Activated CD4-positive, alpha-beta T cell treated with anti-CD3 and anti-CD28 coated beads, Interleukin-2, amount 10 ng/mL, durations not matched to agents 7 days and 5 days (primary cell): ENCODE data around the gene RSPH1. TPM values are rescaled to one million over a fixed set of nuclear protein-coding genes. Genes with fewer than 3 reads are reported as not detected.

Source experiments
- CTCF ChIA-PET: fragments of 350-600 bp; sonication (Branson Sonifier 250); formaldehyde crosslinking; loops from one replicate; lab custom pipeline; 2021; ENCODE audit warnings: antibody characterized with exemption; lab: Charles Lee
- POLR2A ChIA-PET: fragments of 350-600 bp; sonication (Branson Sonifier 250); formaldehyde crosslinking; loops from one replicate; lab custom pipeline; 2021; ENCODE audit warnings: antibody characterized with exemption; lab: Charles Lee
- DNase-seq: peaks from one replicate; pipeline ENCODE4 v3.0.0-alpha.2; 2020
- H3K27ac Mint-ChIP-seq: one replicate; pipeline ENCODE4 v1.8.0; 2021; ENCODE audit warnings: mild to moderate bottlenecking, moderate library complexity, mixed read lengths
- H3K27me3 Mint-ChIP-seq: one replicate; pipeline ENCODE4 v1.8.0; 2021; ENCODE audit warnings: mixed read lengths
- H3K36me3 Mint-ChIP-seq: one replicate; pipeline ENCODE4 v1.8.0; 2021; ENCODE audit warnings: low read depth, mixed read lengths
- H3K4me1 Mint-ChIP-seq: one replicate; pipeline ENCODE4 v1.8.0; 2021; ENCODE audit warnings: mixed read lengths
- H3K4me3 Mint-ChIP-seq: one replicate; pipeline ENCODE4 v1.8.0; 2021; ENCODE audit warnings: mild to moderate bottlenecking, moderate library complexity, mixed read lengths
- H3K9me3 Mint-ChIP-seq: one replicate; pipeline ENCODE4 v1.8.0; 2021; ENCODE audit warnings: mixed read lengths
- total RNA-seq, 2 experiments: library from RNA; stranded (reverse); gene quantifications; one replicate each; pipeline ENCODE4 v1.2.3, GENCODE V29; 2021

RSPH1 gene
- total RNA-seq, 2 experiments from 2014 or later = not detected

GRCh38 chr21:42527489-42528158, 31.6 kb upstream of the RSPH1 start:
- Mint-ChIP-seq H3K27ac (peak overlapping the region; percentile 96), H3K9me3 (no peaks in the 10 kb centered on the region), H3K4me3 (peak overlapping the region; percentile 65), H3K4me1 (peaks cover 69% of the 10 kb centered on the region), H3K36me3 (peaks cover 37% of the 10 kb centered on the region), H3K27me3 (no peaks in the 10 kb centered on the region)
- peak; percentile 82 for DNase-seq
- ChIA-PET CTCF (interaction anchor here (1.1 to 1.9 kb wide), 4 partner anchors 40 to 248 kb away, joined by 3 to 7 read pairs (median 4); no protein-coding TSS in a partner anchor), POLR2A (interaction anchor here (0.7 to 0.9 kb wide), 3 partner anchors 34 to 781 kb away, joined by 3 to 6 read pairs (median 3); no protein-coding TSS in a partner anchor)

GRCh38 chr21:42527127-42527488, 31.1 kb upstream of the RSPH1 start:
- H3K4me1 Mint-ChIP-seq = peaks cover 65% of the 10 kb centered on the region
- H3K27ac Mint-ChIP-seq = peak overlapping the region; percentile 96
- no peaks in the 10 kb centered on the region for H3K9me3 Mint-ChIP-seq
- ChIA-PET POLR2A (interaction anchor here (0.7 kb wide), 2 partner anchors 191 to 782 kb away, joined by 3 read pairs; no protein-coding TSS in a partner anchor), CTCF (interaction anchor here (1.1 to 1.9 kb wide), 5 partner anchors 14 to 248 kb away, joined by 3 to 7 read pairs (median 4); partner anchors contain the start of gene SLC37A1)
- H3K27me3 Mint-ChIP-seq = no peaks in the 10 kb centered on the region
- no peak overlapping the region for H3K4me3 Mint-ChIP-seq
- no peak for DNase-seq
- H3K36me3 Mint-ChIP-seq = peaks cover 39% of the 10 kb centered on the region

- peaks cover 68% of the 10 kb centered on the region for H3K4me1 Mint-ChIP-seq
- H3K9me3 Mint-ChIP-seq = no peaks in the 10 kb centered on the region
- H3K27me3 Mint-ChIP-seq = no peaks in the 10 kb centered on the region
- ChIA-PET POLR2A (no interaction called here), CTCF (interaction anchor here (1.1 to 1.9 kb wide), 3 partner anchors 13 to 247 kb away, joined by 3 to 7 read pairs (median 7); partner anchors contain the start of gene SLC37A1)
- no peak overlapping the region for H3K4me3 Mint-ChIP-seq
- H3K36me3 Mint-ChIP-seq = peaks cover 42% of the 10 kb centered on the region
- H3K27ac Mint-ChIP-seq = peak overlapping the region; percentile 7
- no peak for DNase-seq
These were observed 30.3 kb upstream of the RSPH1 start for GRCh38 chr21:42526379-42526727.

GRCh38 chr21:42525676-42526378, 29.8 kb upstream of the RSPH1 start:
- ChIA-PET CTCF (interaction anchor here (1.9 kb wide), 1 partner anchor 13 kb away, joined by 7 read pairs; the partner anchor contains the start of gene SLC37A1), POLR2A (no interaction called here)
- H3K27me3 Mint-ChIP-seq = no peaks in the 10 kb centered on the region
- peaks cover 43% of the 10 kb centered on the region for H3K36me3 Mint-ChIP-seq
- no peak overlapping the region for H3K4me3 Mint-ChIP-seq
- no peaks in the 10 kb centered on the region for H3K9me3 Mint-ChIP-seq
- peaks cover 66% of the 10 kb centered on the region for H3K4me1 Mint-ChIP-seq
- H3K27ac Mint-ChIP-seq = peak overlapping the region; percentile 7
- no peak for DNase-seq

GRCh38 chr21:42525029-42525581, 29.1 kb upstream of the RSPH1 start:
- H3K27ac Mint-ChIP-seq = no peak overlapping the region
- H3K36me3 Mint-ChIP-seq = peaks cover 49% of the 10 kb centered on the region
- CTCF ChIA-PET = interaction anchor here (1.9 kb wide), 1 partner anchor 12 kb away, joined by 7 read pairs; the partner anchor contains the start of gene SLC37A1
- H3K27me3 Mint-ChIP-seq = no peaks in the 10 kb centered on the region
- no peak for DNase-seq
- H3K9me3 Mint-ChIP-seq = no peaks in the 10 kb centered on the region
- no peak overlapping the region for H3K4me3 Mint-ChIP-seq
- peaks cover 60% of the 10 kb centered on the region for H3K4me1 Mint-ChIP-seq
- POLR2A ChIA-PET = no interaction called here

- Mint-ChIP-seq H3K4me3 (no peak overlapping the region), H3K4me1 (peaks cover 54% of the 10 kb centered on the region), H3K27me3 (no peaks in the 10 kb centered on the region), H3K9me3 (no peaks in the 10 kb centered on the region), H3K36me3 (peaks cover 49% of the 10 kb centered on the region), H3K27ac (no peak overlapping the region)
- ChIA-PET CTCF (no interaction called here), POLR2A (no interaction called here)
- peak; percentile 34 for DNase-seq
These were observed 28.5 kb upstream of the RSPH1 start for GRCh38 chr21:42524341-42525028.

- peaks cover 50% of the 10 kb centered on the region for H3K4me1 Mint-ChIP-seq
- CTCF ChIA-PET = no interaction called here
These were observed 27.9 kb upstream of the RSPH1 start for GRCh38 chr21:42523941-42524340.

GRCh38 chr21:42523211-42523610, 27.2 kb upstream of the RSPH1 start:
- CTCF ChIA-PET = interaction anchor here (0.6 kb wide), 1 partner anchor 14 kb away, joined by 3 read pairs; no protein-coding TSS in a partner anchor
- POLR2A ChIA-PET = no interaction called here
- Mint-ChIP-seq H3K9me3 (no peaks in the 10 kb centered on the region), H3K4me3 (no peak overlapping the region), H3K4me1 (peaks cover 44% of the 10 kb centered on the region), H3K27ac (no peak overlapping the region), H3K36me3 (peaks cover 55% of the 10 kb centered on the region), H3K27me3 (no peaks in the 10 kb centered on the region)
- DNase-seq = no peak

More at GRCh38 chr21:42523941-42524340, 27.9 kb upstream of the RSPH1 start:
- POLR2A ChIA-PET = no interaction called here
- H3K36me3 Mint-ChIP-seq = peaks cover 54% of the 10 kb centered on the region
- no peak overlapping the region for H3K27ac Mint-ChIP-seq
- H3K27me3 Mint-ChIP-seq = no peaks in the 10 kb centered on the region
- no peak for DNase-seq
- no peak overlapping the region for H3K4me3 Mint-ChIP-seq
- no peaks in the 10 kb centered on the region for H3K9me3 Mint-ChIP-seq

GRCh38 chr21:42522771-42523170, 26.7 kb upstream of the RSPH1 start:
- Mint-ChIP-seq H3K27me3 (no peaks in the 10 kb centered on the region), H3K9me3 (no peaks in the 10 kb centered on the region), H3K36me3 (peaks cover 54% of the 10 kb centered on the region), H3K27ac (no peak overlapping the region), H3K4me1 (peaks cover 40% of the 10 kb centered on the region), H3K4me3 (no peak overlapping the region)
- CTCF ChIA-PET = interaction anchor here (0.6 kb wide), 1 partner anchor 14 kb away, joined by 3 read pairs; no protein-coding TSS in a partner anchor
- POLR2A ChIA-PET = no interaction called here
- DNase-seq = no peak

GRCh38 chr21:42522271-42522670, 26.2 kb upstream of the RSPH1 start:
- no peak for DNase-seq
- Mint-ChIP-seq H3K36me3 (peaks cover 55% of the 10 kb centered on the region), H3K4me3 (no peak overlapping the region), H3K27me3 (no peaks in the 10 kb centered on the region), H3K9me3 (no peaks in the 10 kb centered on the region), H3K4me1 (peaks cover 35% of the 10 kb centered on the region), H3K27ac (no peak overlapping the region)
- ChIA-PET POLR2A (no interaction called here), CTCF (no interaction called here)

GRCh38 chr21:42521805-42522204, 25.8 kb upstream of the RSPH1 start:
- no peak for DNase-seq
- H3K27me3 Mint-ChIP-seq = no peaks in the 10 kb centered on the region
- peaks cover 32% of the 10 kb centered on the region for H3K4me1 Mint-ChIP-seq
- ChIA-PET CTCF (no interaction called here), POLR2A (no interaction called here)
- H3K9me3 Mint-ChIP-seq = no peaks in the 10 kb centered on the region
- H3K4me3 Mint-ChIP-seq = no peak overlapping the region
- H3K36me3 Mint-ChIP-seq = peaks cover 57% of the 10 kb centered on the region
- H3K27ac Mint-ChIP-seq = no peak overlapping the region

GRCh38 chr21:42521384-42521783, 25.4 kb upstream of the RSPH1 start:
- Mint-ChIP-seq H3K36me3 (peaks cover 57% of the 10 kb centered on the region), H3K4me3 (no peak overlapping the region), H3K27me3 (no peaks in the 10 kb centered on the region), H3K27ac (no peak overlapping the region), H3K9me3 (no peaks in the 10 kb centered on the region), H3K4me1 (peaks cover 33% of the 10 kb centered on the region)
- ChIA-PET CTCF (no interaction called here), POLR2A (no interaction called here)
- DNase-seq = no peak
